HG03460 (cell line): ENCODE data around the gene SEC14L2.
"Not testable (repeated sequence)": the region's sequence is repeated elsewhere in the genome, so short reads cannot be mapped to it uniquely, and the experiment has no call there.

ENCODE experiments used
- ATAC-seq: cut with Tn5 transposase; IDR thresholded peaks from one replicate; pipeline ENCODE4 v1.9.1; 2021; ENCODE audit not compliant: unreplicated experiment

The SEC14L2 gene

DNA sequence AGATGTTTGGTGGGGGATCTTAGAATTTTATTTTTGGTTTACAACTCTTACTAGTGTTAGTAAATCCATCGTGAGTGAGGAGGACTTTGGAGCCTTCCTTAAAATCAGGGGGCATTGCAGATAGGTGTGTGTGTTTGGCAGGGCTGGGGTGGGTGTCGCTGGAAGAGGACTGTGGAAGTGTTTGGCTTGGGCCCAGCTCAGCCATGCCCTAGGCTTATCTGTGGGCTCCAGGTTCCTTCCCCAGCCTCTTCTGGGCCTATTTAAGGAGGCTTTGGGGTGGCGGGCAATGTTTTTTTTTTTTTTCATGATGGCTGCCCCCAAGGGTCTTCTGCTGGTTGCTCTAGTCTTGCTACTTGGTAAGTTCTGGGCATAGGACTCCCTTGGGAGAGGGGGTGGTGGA, 50.8 kb downstream of the SEC14L2 start:
- ATAC-seq = no peak

DNA sequence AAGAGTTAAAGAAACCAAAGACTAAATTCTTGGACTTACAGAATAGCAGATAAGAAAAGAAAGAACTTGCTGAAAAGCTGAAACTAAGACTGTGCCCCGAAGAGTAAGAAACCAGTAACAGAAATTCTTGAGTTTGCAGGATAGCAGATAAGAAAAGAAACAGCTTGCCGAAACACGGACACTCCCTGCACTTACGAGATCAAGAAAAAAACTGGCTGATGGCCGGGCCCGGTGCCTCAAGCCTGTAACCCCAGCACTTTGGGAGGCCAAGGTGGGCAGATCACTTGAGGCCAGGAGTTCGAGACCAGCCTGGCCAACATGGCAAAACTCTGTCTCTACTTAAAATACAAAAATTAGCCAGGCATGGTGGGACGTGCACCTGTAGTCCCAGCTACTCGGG, 54.7 kb downstream of the SEC14L2 start:
- not testable (repeated sequence) for ATAC-seq

DNA sequence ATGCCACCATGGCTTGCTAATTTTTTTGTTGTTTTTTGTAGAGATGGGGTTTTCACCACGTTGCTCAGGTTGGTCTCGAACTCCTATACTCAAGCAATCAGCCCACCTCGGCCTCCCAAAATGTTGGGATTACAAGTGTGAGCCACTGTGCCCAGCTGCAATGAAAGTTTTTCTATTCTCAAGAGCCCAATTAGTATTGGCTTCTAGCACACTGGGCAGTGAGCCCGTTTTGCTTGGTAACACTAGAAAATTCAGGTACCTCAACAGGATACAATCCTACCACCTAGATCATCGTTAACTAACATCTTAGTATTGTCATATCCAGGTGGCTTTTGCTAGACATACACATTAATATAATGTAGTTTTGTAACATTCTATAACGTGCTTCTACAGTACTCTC, 56.0 kb downstream of the SEC14L2 start:
- ATAC-seq = no peak

DNA sequence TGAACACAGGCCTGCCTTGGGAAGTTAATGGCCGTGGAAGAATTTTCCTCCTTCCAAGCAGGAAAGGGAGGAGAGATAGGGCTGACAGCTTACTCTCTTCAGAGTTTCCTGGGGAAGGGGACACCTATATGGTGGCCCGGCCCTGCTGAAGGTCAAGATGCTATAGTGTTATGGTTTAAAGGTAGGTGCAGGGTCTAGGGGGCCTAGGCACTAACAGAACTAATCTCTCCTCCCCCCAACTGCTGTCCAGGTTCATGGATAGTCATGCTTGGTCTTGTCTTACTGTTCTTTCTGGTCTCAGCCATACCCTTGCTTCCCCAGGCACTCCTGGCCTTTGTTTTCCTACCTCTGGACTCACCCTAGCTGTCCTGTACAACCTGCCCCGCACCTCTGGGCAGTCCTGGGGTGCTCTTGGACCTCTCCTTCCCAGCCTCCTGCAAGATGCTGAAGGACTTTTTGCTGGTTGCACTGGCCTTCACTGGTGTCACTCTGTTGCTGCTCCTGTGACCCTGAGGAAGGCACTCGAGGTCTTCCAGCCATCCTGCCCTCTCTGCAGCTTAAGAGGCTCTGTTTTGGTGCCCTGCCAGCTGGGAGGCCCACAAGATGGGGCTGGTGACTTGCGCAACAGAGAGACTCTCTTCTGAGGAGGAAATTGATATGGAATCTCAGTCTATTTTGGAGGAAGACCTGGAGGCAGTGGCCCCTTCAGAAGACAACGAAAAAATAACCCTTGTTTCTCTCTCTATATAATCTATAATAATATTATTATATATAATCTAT, 57.1 kb downstream of the SEC14L2 start:
- ATAC-seq = no peak

DNA sequence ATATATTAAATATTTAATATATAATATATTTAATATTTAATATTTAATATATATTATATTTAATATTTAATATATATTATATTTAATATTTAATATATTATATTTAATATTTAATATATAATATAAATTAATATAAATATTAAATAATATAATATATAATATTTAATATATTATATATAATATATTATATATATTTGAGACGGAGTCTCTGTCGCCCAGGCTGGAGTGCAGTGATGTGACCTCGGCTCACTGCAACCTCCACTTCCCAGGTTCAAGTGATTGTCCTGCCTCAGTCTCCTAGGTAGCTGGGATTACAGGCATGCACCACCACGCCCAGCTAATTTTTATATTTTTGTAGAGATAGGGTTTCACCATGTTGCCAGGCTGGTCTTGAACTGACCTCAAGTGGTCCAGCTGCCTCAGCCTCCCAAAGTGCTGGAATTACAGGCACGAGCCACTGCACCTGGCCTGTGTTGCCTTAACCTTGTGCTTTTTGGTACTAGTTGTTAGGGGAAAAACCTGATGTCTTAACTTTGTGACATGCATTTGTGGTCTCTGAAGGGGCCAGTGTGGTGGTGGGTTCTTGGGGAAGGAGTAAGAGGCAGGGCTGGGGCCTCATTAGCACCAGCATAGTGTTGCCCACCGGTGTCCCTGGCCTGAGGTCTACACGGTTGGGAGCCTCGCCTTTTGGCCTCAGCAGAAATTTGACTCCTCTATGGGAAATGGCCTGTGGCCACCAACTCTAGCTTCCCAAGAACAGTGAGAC, 58.4 kb downstream of the SEC14L2 start:
- ATAC-seq = no peak

DNA sequence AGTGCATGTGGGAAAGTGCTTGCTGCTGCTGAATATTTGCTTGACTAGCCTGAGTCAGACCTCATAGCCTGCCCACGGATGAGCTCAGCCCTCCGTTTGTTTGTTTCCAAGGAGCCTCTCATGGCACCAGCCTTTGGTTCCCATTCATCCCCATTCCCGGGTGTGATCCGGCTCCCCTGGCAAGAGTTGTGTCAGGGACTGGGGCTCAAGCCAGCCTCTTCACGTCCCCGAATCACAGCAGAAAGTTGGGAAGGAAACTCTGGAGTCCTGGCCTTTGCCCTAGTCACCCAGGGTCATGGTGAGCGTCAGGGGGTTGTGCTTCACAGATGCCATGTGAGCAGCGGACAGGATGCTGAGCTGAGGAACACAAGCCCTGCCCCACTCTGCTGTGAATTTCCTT, 61.2 kb downstream of the SEC14L2 start:
- ATAC-seq = no peak

DNA sequence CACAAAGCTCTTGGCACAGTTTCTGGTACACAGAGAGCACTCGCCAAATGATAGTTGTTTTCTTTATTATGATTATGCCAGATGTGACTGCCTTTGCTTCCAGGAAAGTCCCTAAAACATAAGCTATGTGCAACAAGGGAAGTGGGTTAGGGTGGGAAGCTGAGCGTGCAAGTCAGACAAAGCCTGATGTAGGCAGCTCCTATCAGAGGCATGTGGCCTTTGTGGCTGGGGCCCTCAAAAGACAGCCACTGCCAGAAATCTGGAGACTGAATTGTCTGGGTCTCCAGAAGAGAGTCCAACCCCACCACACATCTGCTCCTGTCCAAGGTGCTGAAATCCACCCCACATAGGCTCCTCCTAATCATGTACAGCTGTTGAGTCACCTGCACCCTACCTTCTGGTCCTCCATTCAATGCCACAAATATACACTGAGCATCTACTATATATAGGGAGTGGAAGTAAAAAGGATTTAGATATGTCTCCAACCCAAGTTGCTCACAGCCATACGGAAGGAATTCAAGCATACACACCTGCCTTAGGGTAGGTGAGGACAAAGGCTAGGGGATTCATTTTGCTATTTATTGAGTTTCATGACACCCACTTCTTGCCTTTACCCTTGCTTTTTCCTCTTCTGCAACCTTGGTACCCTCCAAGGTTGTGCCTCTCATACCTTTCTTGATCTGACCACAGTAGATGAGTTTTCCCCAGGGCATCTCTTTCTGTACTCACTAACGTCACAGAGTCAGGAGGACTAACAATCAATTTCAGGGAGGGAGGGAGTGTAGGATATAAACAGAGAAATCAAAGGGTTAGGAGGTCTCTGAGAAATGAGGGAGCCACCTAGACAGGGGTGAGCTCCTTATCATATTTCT, 62.6 kb downstream of the SEC14L2 start:
- ATAC-seq = no peak

DNA sequence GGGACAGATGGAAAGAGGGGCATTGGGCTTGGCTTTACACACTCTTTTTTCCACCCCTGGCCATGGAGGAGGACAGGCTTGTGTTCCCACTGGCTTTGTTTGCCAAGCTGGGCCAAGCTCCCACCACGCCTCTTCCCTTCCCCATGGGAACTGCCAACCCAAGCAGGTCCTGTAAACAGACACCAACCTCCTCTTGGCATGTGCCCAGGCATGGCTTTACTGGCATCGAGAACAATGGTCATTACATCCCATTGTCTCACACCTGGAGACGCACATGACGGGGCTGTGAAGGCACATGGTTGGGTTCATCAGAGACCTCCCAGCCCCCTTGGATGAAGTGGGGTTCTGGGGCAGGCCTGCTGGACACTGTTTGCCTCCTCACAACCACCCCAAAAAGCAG, 63.3 kb downstream of the SEC14L2 start:
- ATAC-seq = no peak

DNA sequence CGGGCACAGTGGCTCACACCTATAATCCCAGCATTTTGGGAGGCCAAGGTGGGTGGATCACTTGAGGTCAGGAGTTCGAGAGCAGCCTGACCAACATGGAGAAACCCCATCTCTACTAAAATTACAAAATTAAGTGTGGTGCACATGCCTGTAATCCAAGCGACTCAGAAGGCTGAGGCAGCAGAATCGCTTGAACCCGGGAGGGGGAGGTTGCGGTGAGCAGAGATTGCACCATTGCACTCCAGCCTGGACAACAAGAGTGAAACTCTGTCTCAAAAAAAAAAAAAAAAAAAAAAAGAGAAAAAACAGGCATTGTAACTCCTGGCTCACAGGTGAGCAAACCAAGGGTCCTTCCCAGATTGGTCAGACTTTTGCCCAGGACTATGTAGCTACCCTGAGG, 63.7 kb downstream of the SEC14L2 start:
- ATAC-seq = not testable (repeated sequence)

DNA sequence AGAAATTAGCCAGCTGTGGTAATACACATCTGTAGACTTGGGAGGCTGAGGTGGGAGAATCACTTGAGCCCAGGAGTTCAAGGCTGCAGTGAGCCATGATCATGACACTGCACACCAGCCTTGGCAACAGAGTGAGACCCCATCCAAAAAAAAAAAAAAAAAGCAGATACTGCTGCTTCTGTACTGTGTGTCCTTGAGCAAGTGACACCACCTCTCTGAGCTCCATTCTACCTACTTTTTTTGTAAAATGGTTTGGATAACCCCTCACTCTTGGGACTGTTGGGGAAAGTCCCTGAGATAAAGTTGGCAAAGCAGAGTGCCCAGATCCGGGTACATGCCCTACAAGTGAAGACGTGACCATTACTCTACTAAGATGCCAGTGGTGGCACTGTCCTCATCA, 72.3 kb downstream of the SEC14L2 start:
- ATAC-seq = no peak

DNA sequence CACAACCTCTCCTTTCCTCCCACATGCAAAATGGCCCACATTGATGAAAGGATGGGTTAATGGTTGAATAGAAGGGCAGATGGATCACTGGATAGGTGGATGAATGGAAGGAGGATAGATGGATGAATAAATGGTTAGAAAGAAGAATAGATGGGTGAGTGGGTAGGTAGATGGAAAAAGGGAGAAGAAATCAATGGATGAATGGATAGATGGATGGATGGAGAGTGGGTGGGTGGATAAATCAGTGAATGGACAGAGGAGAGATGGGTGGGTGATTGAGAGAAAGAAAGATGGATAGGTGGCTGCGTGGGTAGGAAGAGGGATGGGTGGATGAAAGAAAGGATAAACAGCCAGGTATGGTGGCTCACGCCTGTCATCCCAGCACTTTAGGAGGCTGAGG, 73.8 kb downstream of the SEC14L2 start:
- ATAC-seq = no peak

DNA sequence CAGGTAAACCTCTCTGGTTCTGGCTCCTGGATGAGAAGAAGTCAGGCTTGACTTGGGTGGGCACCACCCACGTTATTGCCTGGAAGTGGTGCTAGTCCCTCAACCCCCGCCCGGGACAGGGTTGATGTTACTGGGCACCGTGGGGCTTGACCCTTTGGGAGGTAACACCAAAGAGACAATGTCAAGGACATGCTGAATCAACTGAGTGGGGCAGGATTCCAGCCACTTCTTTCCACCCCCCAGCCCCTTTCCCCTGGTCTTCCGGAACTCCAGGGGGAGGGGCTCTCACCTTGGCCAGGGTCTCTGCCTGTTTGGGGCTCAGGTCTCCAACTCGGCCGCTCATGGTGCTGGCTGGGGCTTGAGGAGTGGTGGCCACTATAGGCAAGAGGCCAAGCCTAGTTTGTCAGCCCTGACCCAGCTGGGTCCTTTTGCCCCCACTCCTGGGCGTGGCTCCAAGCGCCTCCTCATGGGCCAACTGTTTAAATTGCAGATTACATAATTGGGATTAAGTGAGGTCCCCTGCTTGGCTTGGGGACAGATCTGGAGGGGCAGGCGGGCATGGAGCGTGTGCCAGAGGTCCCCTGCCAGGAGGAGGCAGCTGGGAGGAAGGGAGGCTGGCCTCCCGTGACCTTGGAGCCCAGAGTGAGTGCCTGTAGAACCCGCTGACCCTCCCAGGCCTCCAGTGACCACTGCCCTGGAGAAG, 74.9 kb downstream of the SEC14L2 start, which contains the start of gene SEC14L3:
Gene SEC14L3 (minus strand): TSS at position 402 of the 703 bp plus-strand sequence. CDS start 59 bp downstream, at position 343.
- no peak for ATAC-seq

DNA sequence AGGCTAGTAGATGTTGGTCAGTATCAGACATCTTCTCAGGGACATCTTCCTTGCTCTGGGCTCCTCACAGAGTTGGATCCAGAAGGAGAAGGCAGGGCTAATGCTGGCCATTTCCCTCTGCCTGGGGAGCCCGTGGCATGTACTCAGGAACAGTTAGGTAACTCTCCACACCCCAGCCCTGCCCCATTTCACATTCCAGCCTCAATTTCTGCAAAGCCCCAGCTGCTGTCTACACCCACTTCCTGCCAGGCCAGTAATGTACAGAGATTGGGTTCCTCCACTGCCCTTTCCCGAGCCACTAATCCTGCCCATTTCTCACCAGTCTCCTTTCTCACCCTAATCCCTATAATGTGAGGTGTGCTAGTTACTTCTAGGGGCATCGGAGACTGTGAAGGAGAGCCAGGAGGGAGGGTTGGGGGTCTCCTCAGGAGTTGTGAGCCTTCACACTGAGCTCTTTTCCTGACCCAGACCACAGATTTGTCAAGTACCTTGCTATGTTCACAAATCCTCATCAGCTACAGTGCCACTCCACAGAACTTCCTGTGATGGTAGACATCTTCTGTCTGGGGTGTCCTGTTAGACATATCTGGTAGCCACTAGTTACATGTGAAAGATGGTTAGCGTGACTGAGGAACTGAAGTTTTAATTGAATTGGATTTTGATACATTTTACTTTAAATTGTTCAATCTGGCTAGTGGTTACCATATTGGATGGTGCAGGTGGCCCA, 76.3 kb downstream of the SEC14L2 start:
- no peak for ATAC-seq

DNA sequence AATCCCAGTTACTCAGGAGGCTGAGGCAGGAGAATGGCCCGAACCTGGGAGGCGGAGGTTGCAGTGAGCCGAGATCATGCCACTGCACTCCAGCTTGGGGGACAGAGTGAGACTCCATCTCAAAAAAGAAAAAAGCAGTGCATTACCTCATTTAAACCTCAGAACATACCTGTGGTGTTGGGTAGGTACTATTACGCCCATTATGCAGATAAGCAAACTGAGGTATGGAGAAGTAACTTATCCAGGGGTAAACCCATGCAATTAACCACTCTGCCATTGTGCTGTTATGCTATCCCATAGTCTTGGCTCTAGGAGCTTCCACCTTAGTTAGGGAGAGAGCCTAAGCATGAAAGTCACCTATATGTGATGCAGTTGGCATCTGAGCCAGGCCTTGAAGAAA, 77.3 kb downstream of the SEC14L2 start:
- ATAC-seq = no peak
